ENCODE data around the gene TRIM44. TPM values are rescaled to one million over a fixed set of nuclear protein-coding genes. Genes with fewer than 3 reads are reported as not detected.

TRIM44 gene
- polyA plus RNA-seq, 2 of the 4 experiments (the other 2 are of a cell fraction) = 19.3 to 70.4 TPM

GRCh38 chr11:35746356-35747153 is 84.0 kb downstream of the TRIM44 start:
- no peak for ATAC-seq
- CTCF ChIA-PET = no interaction called here
- POLR2A ChIA-PET = no interaction called here

GRCh38 chr11:35747668-35748067 is 85.1 kb downstream of the TRIM44 start:
- ChIA-PET POLR2A (no interaction called here), CTCF (interaction anchor here (1.0 to 1.7 kb wide), 3 partner anchors 8 to 132 kb away, joined by 4 to 6 read pairs (median 4); no protein-coding TSS in a partner anchor)
- TF ChIP-seq ZNF302 (CRISPR knock-in tag; IDR thresholded peaks at IDR 0.05) = no peak
- no peak for TF ChIP-seq FOSL2 (IDR thresholded peaks at IDR 0.05)
- TF ChIP-seq FOSL2 (CRISPR knock-in tag; IDR thresholded peaks at IDR 0.05) = no peak
- TF ChIP-seq, protein P1, sequence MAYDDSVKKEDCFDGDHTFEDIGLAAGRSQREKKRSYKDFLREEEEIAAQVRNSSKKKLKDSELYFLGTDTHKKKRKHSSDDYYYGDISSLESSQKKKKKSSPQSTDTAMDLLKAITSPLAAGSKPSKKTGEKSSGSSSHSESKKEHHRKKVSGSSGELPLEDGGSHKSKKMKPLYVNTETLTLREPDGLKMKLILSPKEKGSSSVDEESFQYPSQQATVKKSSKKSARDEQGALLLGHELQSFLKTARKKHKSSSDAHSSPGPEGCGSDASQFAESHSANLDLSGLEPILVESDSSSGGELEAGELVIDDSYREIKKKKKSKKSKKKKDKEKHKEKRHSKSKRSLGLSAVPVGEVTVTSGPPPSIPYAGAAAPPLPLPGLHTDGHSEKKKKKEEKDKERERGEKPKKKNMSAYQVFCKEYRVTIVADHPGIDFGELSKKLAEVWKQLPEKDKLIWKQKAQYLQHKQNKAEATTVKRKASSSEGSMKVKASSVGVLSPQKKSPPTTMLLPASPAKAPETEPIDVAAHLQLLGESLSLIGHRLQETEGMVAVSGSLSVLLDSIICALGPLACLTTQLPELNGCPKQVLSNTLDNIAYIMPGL (CRISPR knock-in tag; IDR thresholded peaks at IDR 0.05; ENCODE audit: borderline replicate concordance) = no peak
- no peak for TF ChIP-seq HOXB5 (CRISPR knock-in tag; IDR thresholded peaks at IDR 0.05)
- TF ChIP-seq EHF (CRISPR knock-in tag; IDR thresholded peaks at IDR 0.05) = no peak
- no peak for TF ChIP-seq KDM5A (IDR thresholded peaks at IDR 0.05)
- TF ChIP-seq, protein P2, sequence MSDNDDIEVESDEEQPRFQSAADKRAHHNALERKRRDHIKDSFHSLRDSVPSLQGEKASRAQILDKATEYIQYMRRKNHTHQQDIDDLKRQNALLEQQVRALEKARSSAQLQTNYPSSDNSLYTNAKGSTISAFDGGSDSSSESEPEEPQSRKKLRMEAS (IDR thresholded peaks at IDR 0.05) = no peak
- TF ChIP-seq MAFK (IDR thresholded peaks at IDR 0.05; ENCODE audit: partially characterized antibody) = no peak
- TF ChIP-seq POLR2AphosphoS2 (conservative IDR thresholded peaks at IDR 0.05; ENCODE audit: low read length) = no peak
- TF ChIP-seq BHLHE40 (IDR thresholded peaks at IDR 0.05; ENCODE audit: low read depth, low read length) = no peak
- TF ChIP-seq EHMT2 (IDR thresholded peaks at IDR 0.05; ENCODE audit: low read depth) = no peak
- TF ChIP-seq PHF8 (IDR thresholded peaks at IDR 0.05; ENCODE audit: borderline replicate concordance, low read depth) = no peak
- TF ChIP-seq MYC (IDR thresholded peaks at IDR 0.05; ENCODE audit: borderline replicate concordance, low read length) = no peak
- no peak for TF ChIP-seq RNF2 (IDR thresholded peaks at IDR 0.05; ENCODE audit: borderline replicate concordance, low read depth)
- no peak for TF ChIP-seq POLR2A (IDR thresholded peaks at IDR 0.05; ENCODE audit: low read length)
- no peak for TF ChIP-seq NFE2L2 (conservative IDR thresholded peaks at IDR 0.05; ENCODE audit: low read length)
- no peak for TF ChIP-seq NR3C1 (IDR thresholded peaks at IDR 0.05)
- TF ChIP-seq GATA3 (IDR thresholded peaks at IDR 0.05; ENCODE audit: borderline replicate concordance) = no peak
- TF ChIP-seq HOXA7 (CRISPR knock-in tag; IDR thresholded peaks at IDR 0.05) = no peak
- Histone ChIP-seq H3K4me3 (no peak overlapping the region), H3K9me3 (no peaks in the 10 kb centered on the region), H3K27ac (no peak overlapping the region), H3K4me1 (peaks cover 12% of the 10 kb centered on the region; the same call in 2 of the 3 replicates), H3K4me2 (no peak overlapping the region)
- DNase-seq (ENCODE audit: low read depth in 1 of 2, low spot score in 1 of 2) = no peak
- ATAC-seq = no peak
- WGBS (ENCODE audit: missing lambda C conversion rate) = 93% methylated on average over 4 of the region's 4 CpGs
- no peak for FAIRE-seq

More at GRCh38 chr11:35746356-35747153, 84.0 kb downstream of the TRIM44 start:
- no peak overlapping the region for H3K4me2 ChIP-seq
- 84% methylated on average over 4 of the region's 4 CpGs for WGBS (ENCODE audit: missing lambda C conversion rate)
- TF ChIP-seq HDAC2 (IDR thresholded peaks at IDR 0.05) = no peak
- no peak for TF ChIP-seq FOXS1 (CRISPR knock-in tag; IDR thresholded peaks at IDR 0.05)
- TF ChIP-seq, protein P3, sequence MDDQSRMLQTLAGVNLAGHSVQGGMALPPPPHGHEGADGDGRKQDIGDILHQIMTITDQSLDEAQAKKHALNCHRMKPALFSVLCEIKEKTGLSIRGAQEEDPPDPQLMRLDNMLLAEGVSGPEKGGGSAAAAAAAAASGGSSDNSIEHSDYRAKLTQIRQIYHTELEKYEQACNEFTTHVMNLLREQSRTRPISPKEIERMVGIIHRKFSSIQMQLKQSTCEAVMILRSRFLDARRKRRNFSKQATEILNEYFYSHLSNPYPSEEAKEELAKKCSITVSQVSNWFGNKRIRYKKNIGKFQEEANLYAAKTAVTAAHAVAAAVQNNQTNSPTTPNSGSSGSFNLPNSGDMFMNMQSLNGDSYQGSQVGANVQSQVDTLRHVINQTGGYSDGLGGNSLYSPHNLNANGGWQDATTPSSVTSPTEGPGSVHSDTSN (IDR thresholded peaks at IDR 0.05) = no peak
- TF ChIP-seq NPAS2 (CRISPR knock-in tag; IDR thresholded peaks at IDR 0.05; ENCODE audit: borderline replicate concordance) = no peak
- no peak for TF ChIP-seq ZSCAN20 (CRISPR knock-in tag; IDR thresholded peaks at IDR 0.05)
- TF ChIP-seq, protein P4, sequence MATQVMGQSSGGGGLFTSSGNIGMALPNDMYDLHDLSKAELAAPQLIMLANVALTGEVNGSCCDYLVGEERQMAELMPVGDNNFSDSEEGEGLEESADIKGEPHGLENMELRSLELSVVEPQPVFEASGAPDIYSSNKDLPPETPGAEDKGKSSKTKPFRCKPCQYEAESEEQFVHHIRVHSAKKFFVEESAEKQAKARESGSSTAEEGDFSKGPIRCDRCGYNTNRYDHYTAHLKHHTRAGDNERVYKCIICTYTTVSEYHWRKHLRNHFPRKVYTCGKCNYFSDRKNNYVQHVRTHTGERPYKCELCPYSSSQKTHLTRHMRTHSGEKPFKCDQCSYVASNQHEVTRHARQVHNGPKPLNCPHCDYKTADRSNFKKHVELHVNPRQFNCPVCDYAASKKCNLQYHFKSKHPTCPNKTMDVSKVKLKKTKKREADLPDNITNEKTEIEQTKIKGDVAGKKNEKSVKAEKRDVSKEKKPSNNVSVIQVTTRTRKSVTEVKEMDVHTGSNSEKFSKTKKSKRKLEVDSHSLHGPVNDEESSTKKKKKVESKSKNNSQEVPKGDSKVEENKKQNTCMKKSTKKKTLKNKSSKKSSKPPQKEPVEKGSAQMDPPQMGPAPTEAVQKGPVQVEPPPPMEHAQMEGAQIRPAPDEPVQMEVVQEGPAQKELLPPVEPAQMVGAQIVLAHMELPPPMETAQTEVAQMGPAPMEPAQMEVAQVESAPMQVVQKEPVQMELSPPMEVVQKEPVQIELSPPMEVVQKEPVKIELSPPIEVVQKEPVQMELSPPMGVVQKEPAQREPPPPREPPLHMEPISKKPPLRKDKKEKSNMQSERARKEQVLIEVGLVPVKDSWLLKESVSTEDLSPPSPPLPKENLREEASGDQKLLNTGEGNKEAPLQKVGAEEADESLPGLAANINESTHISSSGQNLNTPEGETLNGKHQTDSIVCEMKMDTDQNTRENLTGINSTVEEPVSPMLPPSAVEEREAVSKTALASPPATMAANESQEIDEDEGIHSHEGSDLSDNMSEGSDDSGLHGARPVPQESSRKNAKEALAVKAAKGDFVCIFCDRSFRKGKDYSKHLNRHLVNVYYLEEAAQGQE (IDR thresholded peaks at IDR 0.05) = no peak
- TF ChIP-seq RFX5 (IDR thresholded peaks at IDR 0.05) = no peak
- no peak for TF ChIP-seq POLR2AphosphoS2 (conservative IDR thresholded peaks at IDR 0.05; ENCODE audit: low read length)
- TF ChIP-seq, protein P2 (IDR thresholded peaks at IDR 0.05) = no peak
- TF ChIP-seq MAFK (IDR thresholded peaks at IDR 0.05; ENCODE audit: partially characterized antibody) = no peak
- no peak for TF ChIP-seq HOXA7 (CRISPR knock-in tag; IDR thresholded peaks at IDR 0.05)
- H3K4me3 ChIP-seq = no peak overlapping the region
- H3K4me1 ChIP-seq = peaks cover 4% of the 10 kb centered on the region; the same call in 2 of the 3 replicates
- H3K27ac ChIP-seq = no peak overlapping the region
- no peaks in the 10 kb centered on the region for H3K9me3 ChIP-seq
- no peak for DNase-seq (ENCODE audit: low read depth in 1 of 2, low spot score in 1 of 2)
- FAIRE-seq = no peak

Measured in A549 (cell line).